ENCODE results near the gene SERPINB10. TPM values are rescaled to one million over a fixed set of nuclear protein-coding genes. Genes with fewer than 3 reads are reported as not detected.
A peak's percentile ranks its signal among the peaks of the same experiment; 100 is the strongest.

SERPINB10 gene
- polyA plus RNA-seq, 2 of the 4 experiments (the other 2 are of a cell fraction), result not detected

DNA sequence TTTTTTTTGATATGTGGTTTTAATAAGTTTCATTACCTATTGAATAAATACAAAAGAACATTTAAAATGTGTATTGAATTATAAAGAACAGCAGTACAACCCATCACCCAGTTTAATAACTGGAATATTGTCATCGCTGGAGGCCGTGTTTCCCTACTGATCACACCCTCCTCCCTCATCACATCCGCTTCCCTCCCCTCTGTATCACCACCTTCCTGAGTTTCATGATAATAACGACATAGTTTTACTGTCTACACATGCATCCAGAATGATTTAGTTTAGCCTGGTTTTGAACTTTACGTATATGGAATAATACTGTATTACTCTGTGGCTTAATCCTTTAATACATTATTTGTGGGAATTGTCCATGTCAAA is 64.2 kb downstream of the SERPINB10 start:
- CTCF ChIA-PET, result no interaction called here
- 88% methylated on average over 5 of the region's 5 CpGs for WGBS (ENCODE audit: missing lambda C conversion rate)
- Histone ChIP-seq H3K9me3 (no peaks in the 10 kb centered on the region), H3K4me2 (no peak overlapping the region), H3K4me1 (peaks cover 6% of the 10 kb centered on the region; the same call in 1 of the 3 replicates), H3K4me3 (no peak overlapping the region), H3K27ac (no peak overlapping the region)
- no peak for ATAC-seq
- no peak for TF ChIP-seq FOSL2 (IDR thresholded peaks at IDR 0.05)
- no peak for TF ChIP-seq FOSL2 (CRISPR knock-in tag; IDR thresholded peaks at IDR 0.05)
- TF ChIP-seq, protein P1, sequence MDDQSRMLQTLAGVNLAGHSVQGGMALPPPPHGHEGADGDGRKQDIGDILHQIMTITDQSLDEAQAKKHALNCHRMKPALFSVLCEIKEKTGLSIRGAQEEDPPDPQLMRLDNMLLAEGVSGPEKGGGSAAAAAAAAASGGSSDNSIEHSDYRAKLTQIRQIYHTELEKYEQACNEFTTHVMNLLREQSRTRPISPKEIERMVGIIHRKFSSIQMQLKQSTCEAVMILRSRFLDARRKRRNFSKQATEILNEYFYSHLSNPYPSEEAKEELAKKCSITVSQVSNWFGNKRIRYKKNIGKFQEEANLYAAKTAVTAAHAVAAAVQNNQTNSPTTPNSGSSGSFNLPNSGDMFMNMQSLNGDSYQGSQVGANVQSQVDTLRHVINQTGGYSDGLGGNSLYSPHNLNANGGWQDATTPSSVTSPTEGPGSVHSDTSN (IDR thresholded peaks at IDR 0.05), result no peak
- no peak for TF ChIP-seq JUN (IDR thresholded peaks at IDR 0.05)
- no peak for FAIRE-seq
- POLR2A ChIA-PET, result no interaction called here
- no peak for DNase-seq (ENCODE audit: low read depth in 1 of 2, low spot score in 1 of 2)

DNA sequence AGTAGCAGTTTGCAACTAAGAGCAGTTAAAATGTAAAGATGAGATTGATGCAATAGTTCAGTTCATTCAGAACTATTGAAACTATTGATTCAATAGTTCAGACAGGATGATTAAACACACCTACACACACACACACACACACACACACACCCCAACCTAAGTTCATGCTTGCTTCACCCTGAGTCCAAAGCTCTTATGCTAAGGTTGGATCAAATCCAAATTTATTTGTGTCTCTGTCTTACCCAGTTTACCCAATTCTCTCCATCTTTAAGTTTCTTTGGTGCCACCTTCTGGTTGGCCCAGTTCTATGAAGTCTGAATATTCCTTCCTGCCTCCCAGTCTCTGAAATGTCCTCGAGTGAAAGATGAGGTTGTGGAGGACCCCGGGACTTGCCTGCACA is 67.2 kb downstream of the SERPINB10 start:
- no peak for ATAC-seq
- peak in 1 of 2 experiments; percentile 11 for DNase-seq (ENCODE audit: low read depth in 1 of 2, low spot score in 1 of 2)
- no peak for FAIRE-seq
- Histone ChIP-seq H3K4me3 (no peak overlapping the region), H3K9me3 (no peaks in the 10 kb centered on the region), H3K27ac (no peak overlapping the region), H3K4me1 (0 out of 3 replicates have a peak, but pooled peaks cover 3% of the 10 kb centered on the region), H3K4me2 (no peak overlapping the region)
- TF ChIP-seq, protein P2, sequence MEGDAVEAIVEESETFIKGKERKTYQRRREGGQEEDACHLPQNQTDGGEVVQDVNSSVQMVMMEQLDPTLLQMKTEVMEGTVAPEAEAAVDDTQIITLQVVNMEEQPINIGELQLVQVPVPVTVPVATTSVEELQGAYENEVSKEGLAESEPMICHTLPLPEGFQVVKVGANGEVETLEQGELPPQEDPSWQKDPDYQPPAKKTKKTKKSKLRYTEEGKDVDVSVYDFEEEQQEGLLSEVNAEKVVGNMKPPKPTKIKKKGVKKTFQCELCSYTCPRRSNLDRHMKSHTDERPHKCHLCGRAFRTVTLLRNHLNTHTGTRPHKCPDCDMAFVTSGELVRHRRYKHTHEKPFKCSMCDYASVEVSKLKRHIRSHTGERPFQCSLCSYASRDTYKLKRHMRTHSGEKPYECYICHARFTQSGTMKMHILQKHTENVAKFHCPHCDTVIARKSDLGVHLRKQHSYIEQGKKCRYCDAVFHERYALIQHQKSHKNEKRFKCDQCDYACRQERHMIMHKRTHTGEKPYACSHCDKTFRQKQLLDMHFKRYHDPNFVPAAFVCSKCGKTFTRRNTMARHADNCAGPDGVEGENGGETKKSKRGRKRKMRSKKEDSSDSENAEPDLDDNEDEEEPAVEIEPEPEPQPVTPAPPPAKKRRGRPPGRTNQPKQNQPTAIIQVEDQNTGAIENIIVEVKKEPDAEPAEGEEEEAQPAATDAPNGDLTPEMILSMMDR (IDR thresholded peaks at IDR 0.05), result peak; percentile 37
- no peak for TF ChIP-seq RARB (CRISPR knock-in tag; IDR thresholded peaks at IDR 0.05)
- CTCF ChIA-PET, result interaction anchor here (1.1 to 2.6 kb wide), 5 partner anchors 12 to 463 kb away, joined by 3 to 13 read pairs (median 4); no protein-coding TSS in a partner anchor
- POLR2A ChIA-PET, result no interaction called here
- WGBS (ENCODE audit: missing lambda C conversion rate), result 5% methylated on average over 2 of the region's 2 CpGs

DNA sequence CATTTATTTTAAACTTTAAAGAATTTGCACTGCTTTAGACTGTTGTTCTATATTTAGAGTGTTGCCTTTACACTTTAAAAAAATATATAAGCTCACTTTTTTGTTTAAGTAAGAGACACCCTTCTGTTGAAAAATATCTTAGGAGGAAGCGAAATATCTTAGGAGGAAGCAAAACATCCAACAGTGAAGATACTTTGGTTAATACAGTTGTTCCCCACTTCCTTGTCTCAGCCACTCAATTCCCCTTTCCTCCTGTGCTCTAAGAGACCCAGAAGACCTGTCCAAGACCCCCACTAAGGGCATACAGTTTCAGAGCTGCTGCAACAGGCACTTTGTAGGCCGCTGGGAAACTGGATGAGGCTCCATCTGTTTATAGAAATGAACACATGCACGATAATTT is 67.9 kb downstream of the SERPINB10 start:
- CTCF ChIA-PET, result interaction anchor here (0.6 to 2.6 kb wide), 2 partner anchors 14 to 19 kb away, joined by 3 to 13 read pairs; no protein-coding TSS in a partner anchor
- TF ChIP-seq MAFK (IDR thresholded peaks at IDR 0.05; ENCODE audit: partially characterized antibody) (no peak), KDM5A (IDR thresholded peaks at IDR 0.05) (no peak), ZSCAN20 (CRISPR knock-in tag; IDR thresholded peaks at IDR 0.05) (no peak), CBX8 (IDR thresholded peaks at IDR 0.05) (no peak), NFE2L2 (conservative IDR thresholded peaks at IDR 0.05; ENCODE audit: low read length) (no peak), FOSL2 (IDR thresholded peaks at IDR 0.05) (no peak), FOSL2 (CRISPR knock-in tag; IDR thresholded peaks at IDR 0.05) (no peak), TFCP2L1 (CRISPR knock-in tag; IDR thresholded peaks at IDR 0.05) (no peak), EHF (CRISPR knock-in tag; IDR thresholded peaks at IDR 0.05) (no peak), EP300 (IDR thresholded peaks at IDR 0.05) (no peak), CBX2 (IDR thresholded peaks at IDR 0.05; ENCODE audit: borderline replicate concordance, low read depth) (no peak), HOXB5 (CRISPR knock-in tag; IDR thresholded peaks at IDR 0.05) (no peak)
- Histone ChIP-seq H3K4me2 (no peak overlapping the region), H3K4me1 (0 out of 3 replicates have a peak, but pooled peaks cover 3% of the 10 kb centered on the region), H3K9me3 (no peaks in the 10 kb centered on the region), H3K4me3 (no peak overlapping the region), H3K27ac (no peak overlapping the region)
- 46% methylated on average over 3 of the region's 3 CpGs for WGBS (ENCODE audit: missing lambda C conversion rate)
- FAIRE-seq (no peak), ATAC-seq (no peak), DNase-seq (ENCODE audit: low read depth in 1 of 2, low spot score in 1 of 2) (no peak)
- POLR2A ChIA-PET, result no interaction called here

DNA sequence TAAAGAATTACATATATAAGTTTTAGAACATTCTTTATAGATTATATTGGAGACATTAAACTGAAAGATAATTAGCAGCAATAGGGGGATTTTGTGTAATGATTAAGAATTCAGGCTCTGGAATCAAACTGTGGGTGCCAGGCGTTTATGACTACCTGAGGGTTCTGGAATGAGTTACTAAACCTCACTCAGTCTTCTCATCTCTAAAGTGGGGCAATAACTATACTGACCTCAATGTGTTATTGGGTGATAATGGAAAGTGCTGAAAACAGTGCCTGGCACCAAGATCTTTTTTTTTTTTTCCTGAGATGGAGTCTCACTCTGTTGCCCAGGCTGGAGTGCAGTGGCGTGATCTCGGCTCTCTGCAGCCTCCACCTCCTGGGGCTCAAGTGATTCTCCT is 69.3 kb downstream of the SERPINB10 start:
- ChIA-PET CTCF (interaction anchor here (1.3 to 2.1 kb wide), 2 partner anchors 8 to 18 kb away, joined by 5 to 9 read pairs; no protein-coding TSS in a partner anchor), POLR2A (no interaction called here)

More for the DNA sequence above, 69.3 kb downstream of the SERPINB10 start:
- no peak for ATAC-seq
- 69% methylated on average over 3 of the region's 3 CpGs for WGBS (ENCODE audit: missing lambda C conversion rate)
- TF ChIP-seq NR3C1 (IDR thresholded peaks at IDR 0.05) (no peak), RCOR1 (IDR thresholded peaks at IDR 0.05; ENCODE audit: low read depth, low read length) (no peak), CHD4 (IDR thresholded peaks at IDR 0.05; ENCODE audit: borderline replicate concordance) (no peak)
- Histone ChIP-seq H3K9me3 (no peaks in the 10 kb centered on the region), H3K27ac (no peak overlapping the region), H3K4me3 (no peak overlapping the region), H3K4me1 (0 out of 3 replicates have a peak, but pooled peaks cover 3% of the 10 kb centered on the region), H3K4me2 (no peak overlapping the region)
- no peak for FAIRE-seq
- DNase-seq (ENCODE audit: low read depth in 1 of 2, low spot score in 1 of 2), result no peak
